A172 (cell line): ENCODE results near the gene IL9R. TPM values are rescaled to one million over a fixed set of nuclear protein-coding genes. Genes with fewer than 3 reads are reported as not detected.
"Not testable (repeated sequence)": the region's sequence is repeated elsewhere in the genome, so short reads cannot be mapped to it uniquely, and the experiment has no call there.

Source experiments
- DNase-seq: peaks from one replicate; pipeline ENCODE4 v3.0.0-alpha.2; 2015; ENCODE audit warnings: low spot score
- total RNA-seq: library from RNA; depleted of rRNA; stranded (reverse); fragments of >200 nt; shearing (Covaris generic); gene quantifications from 2 replicates; pipeline ENCODE4 v1.2.3, GENCODE V29; 2014

IL9R gene
- total RNA-seq, 1 experiment from 2014 or later = not detected

DNA sequence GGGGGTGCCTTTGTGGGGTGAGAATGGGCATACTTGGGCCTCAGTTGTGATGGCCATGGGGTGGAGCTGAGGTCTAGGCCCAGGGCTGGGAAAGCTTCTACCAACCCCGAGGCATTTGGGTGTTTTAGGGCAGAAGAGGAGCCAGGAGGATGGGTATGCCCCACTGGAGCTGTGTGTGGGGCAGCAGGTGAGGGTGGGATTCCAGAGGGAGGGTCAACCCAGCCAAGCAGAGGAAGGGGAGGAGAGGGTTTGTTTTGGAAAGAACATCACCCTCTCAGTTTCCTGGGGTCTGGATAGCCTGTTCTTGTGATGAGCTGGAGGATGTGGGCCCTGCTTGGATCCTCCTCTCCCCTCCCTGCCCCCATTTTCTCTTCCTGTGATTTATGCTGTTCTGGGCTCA lies 620 bp downstream of the IL9R start:
- no peak for DNase-seq

DNA sequence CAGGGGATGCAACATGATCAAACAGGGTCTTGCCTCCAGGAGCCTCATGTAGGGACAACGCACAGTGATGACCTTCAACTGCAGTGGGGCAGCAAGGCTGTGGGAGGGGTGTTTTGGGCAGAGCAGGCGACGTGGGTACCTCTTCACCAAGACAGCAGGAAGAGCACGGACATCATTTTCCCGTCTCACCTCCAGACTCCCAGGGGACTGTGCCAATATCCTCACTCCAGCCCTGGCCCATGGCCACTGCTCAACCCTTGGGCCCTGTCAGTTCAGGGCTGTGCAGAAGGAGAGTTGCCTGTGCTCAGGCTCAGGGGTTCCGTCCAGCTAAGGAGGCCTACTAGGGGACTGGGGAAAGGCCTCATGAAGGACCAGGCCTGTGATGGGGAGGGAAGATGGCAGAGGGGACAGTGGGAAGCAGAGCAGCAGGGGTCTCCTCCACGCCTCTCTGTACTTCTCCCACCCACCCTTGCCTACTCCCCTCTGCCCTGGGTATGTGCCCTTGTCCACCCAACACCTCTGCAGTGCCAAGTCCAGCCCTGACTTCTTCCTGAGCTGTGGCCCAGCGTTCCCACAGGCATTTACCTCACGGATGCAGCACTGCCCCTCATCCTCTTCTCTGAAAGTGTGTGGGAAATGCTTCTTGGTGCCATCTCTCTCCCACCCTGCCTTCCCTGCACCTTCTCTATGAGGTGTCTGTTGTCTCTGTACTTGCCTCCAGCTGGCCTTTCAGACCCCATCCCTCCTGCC lies 1.4 kb downstream of the IL9R start:
- no peak for DNase-seq

DNA sequence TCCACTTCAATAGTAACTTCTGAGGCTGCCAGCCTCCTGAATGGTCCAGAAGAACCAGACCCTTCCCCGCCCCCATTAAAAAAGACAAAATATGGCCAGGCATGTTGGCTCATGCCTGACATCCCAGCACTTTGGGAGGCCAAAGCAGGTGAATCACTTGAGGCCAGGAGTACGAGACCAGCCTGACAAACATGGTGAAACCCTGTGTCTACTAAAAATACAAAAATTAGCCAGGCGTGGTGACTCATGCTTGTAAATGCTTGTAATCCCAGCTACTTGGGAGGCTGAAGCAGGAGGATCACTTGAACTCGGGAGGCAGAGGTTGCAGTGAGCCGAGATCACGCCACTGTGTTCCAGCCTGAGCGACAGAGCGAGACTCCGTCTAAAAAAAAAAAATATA lies 2.3 kb downstream of the IL9R start:
- DNase-seq = not testable (repeated sequence)

DNA sequence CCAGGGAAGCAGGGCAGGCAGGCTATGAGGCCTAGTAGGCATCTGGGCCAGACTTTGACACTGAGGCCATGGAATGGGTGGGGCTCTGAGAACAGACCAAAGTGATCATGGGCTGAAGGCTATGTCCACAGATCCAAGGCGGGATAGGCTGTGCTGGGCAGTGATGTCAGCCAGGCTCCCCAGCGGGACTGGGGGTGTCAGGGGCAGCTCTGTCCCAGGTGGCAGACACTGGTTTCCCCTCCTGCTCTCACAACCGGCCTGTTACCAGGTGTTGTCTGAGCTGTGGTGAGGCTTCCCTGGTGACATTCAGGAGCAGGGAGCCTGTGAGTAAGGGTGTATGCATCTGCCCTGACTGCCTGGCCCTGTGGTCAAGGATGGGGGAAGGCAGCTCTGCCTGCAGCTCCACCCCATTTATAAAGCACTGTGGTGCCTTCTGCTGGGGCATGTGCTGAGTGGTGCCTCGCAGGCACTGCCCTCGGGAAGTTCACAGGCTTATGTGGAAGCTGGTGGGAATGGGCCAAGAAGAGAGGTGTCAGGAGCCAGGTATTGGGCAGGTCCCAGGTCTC lies 2.9 kb downstream of the IL9R start:
- DNase-seq = no peak

DNA sequence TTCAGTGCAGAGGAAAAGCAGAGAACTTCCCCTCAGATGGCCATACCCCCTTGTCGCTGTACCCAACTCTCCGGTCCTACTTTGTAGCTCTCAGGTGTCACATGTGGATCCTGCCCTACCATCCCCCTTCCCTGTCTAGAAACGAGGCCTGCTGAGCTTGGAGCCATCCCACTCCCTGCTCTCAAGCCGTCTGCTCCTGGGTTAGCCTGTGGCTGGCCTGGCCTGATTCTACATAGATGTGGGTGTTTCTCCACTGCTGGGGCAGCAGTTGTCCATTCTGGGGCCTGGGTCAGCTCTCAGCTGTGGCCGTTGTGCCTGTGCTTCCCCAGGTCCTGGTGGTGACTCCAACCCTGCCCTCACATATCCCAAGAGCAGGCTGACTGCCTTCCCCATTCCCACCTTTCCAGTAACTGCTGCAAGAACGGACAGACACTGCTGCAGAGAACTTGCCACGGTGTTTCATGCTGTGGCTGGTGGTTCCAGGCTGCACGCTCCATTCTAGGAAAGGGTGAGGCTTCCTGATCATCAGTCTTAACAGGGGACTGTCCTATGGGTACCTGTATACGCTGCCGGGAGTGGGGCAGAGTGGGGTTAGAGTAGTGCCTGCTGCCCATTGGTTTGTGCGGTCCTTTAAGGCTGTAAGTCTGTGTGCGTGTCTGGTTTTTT lies 3.6 kb downstream of the IL9R start:
- no peak for DNase-seq

DNA sequence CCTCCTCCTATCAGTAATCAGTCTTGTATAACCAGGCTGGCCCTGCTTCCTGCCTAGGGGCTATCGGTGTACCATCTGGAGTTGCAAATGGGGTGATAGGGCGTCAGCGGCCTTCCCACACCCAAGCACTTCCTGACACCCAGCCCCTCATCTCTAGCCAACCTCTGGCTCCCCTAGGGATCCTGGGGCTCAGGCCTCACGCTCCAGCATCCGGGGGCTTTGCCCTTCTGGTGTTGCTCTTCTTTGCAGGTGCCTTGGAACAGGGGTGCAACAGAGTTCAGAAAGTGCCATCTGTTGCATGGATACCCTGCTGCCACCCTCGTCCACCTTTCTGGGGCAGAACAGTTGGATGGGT lies 4.1 kb downstream of the IL9R start:
- DNase-seq = no peak

DNA sequence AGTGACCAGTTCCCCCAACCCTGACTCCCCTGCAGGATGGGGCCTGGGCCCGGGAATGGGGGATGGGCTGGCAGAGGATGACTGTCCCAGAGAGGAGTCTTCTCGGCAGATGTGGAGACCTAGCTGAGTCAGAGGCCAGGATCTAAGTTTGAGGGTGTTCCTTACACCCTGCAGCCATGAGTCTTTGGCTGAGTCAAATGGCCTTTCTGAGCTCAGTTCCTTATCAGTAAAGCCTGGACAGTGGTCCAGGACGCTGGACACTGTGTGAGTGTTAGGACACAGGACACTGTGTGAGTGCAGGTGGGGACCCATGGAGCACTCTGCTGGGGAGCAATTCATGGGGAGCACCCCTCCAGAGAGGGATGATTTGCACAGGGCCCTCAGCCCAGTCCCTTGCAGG lies 5.0 kb downstream of the IL9R start:
- DNase-seq = no peak

DNA sequence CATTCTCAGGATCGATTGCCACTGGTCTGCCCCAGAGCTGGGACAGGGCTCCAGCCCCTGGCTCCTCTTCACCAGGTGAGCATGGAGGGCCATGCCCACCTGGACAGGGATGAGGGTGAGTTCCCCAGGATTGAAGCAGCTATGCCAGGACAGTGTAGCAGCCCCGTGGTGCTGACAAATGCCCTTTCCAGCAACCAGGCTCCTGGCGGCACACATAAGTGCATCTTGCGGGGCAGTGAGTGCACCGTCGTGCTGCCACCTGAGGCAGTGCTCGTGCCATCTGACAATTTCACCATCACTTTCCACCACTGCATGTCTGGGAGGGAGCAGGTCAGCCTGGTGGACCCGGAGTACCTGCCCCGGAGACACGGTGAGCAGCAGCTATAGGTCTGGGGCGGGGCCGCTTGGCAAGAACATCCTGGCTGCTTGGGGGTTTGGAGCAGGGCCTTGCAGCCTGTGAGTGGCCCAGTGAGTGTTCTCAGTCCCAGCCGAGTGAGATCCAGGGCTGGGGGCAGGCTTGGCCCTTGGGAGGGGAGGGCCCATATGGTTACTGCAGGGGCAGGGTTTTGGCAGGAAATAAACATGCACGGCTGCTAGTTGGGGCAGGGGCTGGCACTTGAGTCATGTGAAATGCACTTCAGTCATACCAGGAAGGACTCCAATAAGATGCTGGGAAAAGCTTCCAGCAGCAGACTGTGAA lies 6.1 kb downstream of the IL9R start:
- no peak for DNase-seq

DNA sequence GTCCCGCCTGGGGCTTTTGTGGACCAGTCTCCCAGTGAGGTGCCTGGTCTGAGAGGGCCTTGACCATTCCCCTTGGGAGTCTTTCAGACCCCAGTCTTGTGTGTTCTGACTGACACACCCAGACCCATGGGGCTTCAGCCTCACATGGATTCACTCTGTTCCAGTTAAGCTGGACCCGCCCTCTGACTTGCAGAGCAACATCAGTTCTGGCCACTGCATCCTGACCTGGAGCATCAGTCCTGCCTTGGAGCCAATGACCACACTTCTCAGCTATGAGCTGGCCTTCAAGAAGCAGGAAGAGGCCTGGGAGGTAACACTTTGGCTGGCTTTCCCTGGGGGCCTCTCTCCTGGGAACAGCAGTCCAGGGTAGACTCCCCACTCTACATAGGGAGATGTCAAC lies 6.8 kb downstream of the IL9R start:
- no peak for DNase-seq

DNA sequence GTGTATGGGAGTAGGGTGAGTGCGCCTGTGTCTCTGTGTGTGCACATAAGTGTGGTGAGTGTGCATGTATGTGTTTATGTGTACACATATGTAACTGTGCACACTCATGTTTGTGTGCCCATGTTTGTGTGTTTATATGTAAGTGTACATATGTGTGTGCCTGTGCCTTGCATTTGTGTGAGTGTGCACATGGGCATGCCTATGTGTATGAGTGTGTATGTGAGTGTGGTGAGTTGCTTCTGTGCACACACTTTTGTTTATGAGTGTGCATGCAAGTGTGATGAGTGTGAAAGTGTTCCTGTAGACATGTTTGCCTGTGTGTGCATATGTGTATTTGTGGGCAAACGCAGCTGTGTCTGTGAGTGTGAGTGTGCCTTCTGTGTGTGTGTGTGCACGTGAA lies 7.2 kb downstream of the IL9R start:
- DNase-seq = no peak

DNA sequence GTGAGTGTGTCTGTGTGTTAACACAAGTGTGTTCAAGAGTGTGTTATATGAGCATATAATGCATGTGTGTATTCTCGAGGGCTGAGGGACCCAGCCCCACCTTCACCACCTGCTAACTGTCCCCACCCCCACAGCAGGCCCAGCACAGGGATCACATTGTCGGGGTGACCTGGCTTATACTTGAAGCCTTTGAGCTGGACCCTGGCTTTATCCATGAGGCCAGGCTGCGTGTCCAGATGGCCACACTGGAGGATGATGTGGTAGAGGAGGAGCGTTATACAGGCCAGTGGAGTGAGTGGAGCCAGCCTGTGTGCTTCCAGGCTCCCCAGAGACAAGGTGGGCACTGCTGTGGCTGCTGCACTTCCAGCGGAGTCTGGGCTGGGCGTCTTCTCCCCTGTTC lies 7.6 kb downstream of the IL9R start:
- DNase-seq = no peak

DNA sequence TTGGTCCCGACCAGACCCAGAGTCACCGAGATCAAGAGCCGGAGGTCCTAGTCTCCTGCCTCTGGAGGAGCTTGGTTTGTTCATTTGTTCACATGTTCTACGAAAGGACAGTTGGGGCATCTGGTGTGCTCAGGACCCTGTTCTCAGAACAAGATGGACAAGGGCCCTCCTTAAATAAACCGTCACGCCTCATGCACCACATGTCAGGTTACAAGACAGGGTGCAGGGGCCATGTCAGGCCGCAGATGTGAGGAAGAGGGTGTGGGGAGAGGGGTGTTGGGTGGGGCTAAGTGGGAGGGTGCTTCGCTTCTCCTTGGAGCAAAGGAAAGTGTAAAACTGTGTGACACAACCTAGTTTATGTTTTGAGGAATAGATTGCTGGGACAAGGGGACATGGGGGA lies 9.0 kb downstream of the IL9R start:
- DNase-seq = not testable (repeated sequence)

DNA sequence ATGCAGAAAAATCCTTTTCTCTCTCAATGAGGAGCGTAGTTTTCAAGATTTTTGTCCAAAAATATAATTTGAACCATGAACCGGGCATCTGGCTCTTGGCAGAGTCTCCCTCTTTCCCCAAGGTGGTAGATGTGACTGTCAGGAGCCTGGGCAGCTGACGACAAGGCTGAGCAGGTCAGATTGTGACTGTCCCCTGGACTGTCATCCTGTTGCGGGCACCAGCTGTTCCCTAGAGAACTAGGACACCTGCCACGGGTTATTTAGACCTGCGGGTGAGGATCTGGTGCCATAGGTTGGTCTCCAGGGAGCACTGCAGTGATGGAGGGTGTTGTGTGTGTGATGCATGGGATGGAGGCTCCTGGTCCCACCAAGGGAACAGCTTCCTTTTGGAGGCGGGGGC lies 10.9 kb downstream of the IL9R start:
- DNase-seq = not testable (repeated sequence)

DNA sequence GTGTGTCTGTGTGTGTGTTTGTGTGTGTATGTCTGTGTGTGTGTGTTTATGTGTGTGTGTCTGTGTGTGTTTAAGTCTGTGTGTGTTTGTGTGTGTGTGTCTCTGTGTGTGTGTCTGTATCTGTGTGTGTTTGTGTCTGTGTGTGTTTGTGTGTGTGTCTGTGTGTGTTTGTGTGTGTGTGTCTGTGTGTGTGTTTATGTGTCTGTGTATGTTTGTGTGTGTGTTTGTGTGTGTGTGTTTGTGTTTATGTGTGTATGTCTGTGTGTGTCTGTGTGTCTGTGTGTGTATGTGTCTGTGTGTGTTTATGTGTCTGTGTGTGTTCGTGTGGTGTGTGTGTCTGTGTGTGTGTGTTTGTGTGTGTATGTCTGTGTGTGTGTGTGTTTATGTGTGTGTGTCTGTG lies 11.4 kb downstream of the IL9R start:
- DNase-seq = no peak

DNA sequence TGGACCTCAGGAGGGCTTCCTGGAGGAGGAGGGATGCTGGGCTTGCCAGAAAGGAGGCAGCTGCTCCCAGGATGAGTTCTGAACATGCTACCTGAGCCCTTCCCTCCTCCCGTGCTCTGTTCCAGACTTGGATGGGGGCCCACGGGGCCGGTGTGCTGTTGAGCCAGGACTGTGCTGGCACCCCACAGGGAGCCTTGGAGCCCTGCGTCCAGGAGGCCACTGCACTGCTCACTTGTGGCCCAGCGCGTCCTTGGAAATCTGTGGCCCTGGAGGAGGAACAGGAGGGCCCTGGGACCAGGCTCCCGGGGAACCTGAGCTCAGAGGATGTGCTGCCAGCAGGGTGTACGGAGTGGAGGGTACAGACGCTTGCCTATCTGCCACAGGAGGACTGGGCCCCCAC lies 12.2 kb downstream of the IL9R start:
- not testable (repeated sequence) for DNase-seq

DNA sequence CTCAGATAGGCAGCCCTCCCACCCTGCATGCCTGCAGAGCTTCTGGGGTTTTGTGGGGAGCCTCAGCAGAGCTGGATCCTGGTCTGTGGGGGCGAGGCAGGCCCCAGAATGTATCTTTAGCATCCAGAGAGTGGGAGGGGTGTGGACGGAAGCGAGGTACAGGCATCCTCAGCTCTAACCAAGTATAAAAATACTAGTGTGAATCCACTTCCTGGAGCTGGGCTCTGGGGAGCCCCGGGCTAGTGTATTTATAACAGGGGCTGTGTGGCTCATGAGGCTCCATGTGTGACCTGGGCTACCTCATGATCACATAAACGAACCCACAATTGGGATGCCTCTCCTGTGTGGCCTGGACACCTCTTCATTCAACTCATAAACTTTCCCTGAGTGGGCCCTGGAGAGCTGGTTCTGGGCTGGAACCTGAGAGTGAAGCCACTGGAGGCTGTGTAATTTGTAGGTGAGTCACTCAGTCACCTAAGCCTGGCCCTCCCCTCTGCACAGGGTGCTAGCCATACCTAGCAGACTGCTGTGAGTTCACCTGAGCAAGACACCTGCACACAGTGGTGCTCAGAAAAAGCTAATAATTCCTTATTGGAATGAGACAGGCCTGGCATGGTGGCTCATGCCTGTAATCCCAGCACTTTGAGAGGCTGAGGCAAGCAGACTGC lies 15.9 kb downstream of the IL9R start:
- DNase-seq = not testable (repeated sequence)

DNA sequence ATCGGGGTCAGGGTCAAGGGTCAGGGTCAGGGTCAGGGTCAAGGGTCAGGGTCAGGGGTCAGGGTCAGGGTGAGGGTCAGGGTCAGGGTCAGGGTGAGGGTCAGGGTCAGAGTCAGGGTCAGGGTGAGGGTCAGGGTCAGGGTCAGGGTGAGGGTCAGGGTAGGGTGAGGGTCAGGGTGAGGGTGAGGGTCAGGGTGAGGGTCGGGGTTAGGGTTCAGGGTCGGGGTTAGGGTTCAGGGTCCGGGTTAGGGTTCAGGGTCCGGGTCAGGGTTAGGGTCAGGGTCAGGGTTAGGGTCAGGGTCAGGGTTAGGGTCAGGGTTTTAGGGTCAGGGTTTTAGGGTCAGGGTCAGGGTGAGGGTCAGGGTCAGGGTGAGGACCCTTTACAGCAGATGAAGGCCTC lies 22.4 kb downstream of the IL9R start:
- not testable (repeated sequence) for DNase-seq

DNA sequence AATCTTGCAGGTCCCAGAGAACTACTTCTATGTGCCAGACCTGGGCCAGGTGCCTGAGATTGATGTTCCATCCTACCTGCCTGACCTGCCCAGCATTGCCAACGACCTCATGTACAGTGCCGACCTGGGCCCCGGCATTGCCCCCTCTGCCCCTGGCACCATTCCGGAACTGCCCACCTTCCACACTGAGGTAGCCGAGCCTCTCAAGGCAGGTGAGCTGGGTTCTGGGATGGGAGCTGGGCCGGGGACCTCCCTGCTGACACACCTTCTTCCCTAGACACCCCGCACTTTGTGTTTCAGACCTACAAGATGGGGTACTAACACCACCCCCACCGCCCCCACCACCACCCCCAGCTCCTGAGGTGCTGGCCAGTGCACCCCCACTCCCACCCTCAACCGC lies 25.5 kb downstream of the IL9R start:
- DNase-seq = not testable (repeated sequence)

DNA sequence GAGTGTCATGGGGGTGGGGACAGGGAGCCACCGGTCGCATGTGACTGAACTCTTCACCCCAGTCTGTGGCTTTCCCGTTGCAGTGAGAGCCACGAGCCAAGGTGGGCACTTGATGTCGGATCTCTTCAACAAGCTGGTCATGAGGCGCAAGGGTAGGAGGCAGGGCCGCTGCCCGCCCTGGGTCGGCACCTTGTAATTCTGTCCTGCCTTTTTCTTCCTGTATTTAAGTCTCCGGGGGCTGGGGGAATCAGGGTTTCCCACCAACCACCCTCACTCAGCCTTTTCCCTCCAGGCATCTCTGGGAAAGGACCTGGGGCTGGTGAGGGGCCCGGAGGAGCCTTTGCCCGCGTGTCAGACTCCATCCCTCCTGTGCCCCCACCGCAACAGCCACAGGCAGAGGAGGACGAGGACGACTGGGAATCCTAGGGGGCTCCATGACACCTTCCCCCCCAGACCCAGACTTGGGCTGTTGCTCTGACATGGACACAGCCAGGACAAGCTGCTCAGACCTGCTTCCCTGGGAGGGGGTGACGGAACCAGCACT lies 27.5 kb downstream of the IL9R start:
- not testable (repeated sequence) for DNase-seq

DNA sequence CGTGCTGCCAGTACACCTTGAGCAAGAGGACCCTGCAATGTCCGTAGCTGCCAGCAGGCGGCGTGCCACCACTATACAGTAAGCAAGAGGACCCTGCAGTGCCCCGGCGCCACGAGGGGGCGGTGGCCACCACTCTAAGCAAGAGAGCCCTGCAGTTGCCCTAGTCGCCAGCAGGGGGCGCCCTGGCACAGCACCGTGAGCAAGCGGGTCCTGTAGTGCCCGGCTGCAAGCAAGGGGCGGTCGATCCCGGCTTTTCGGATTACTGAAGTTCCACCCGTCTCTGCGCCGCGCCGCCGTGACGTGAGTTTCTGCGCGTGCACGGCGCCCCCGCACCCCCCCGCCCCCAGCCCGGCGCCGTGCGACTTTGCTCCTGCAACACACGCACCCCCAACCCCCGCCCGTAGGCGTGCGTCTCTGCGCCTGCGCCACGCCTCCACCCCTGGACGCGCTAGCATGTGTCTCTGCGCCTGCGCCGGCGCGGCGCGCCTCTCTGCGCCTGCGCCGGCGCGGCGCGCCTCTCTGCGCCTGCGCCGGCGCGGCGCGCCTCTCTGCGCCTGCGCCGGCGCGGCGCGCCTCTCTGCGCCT lies 31.2 kb downstream of the IL9R start:
- not testable (repeated sequence) for DNase-seq

DNA sequence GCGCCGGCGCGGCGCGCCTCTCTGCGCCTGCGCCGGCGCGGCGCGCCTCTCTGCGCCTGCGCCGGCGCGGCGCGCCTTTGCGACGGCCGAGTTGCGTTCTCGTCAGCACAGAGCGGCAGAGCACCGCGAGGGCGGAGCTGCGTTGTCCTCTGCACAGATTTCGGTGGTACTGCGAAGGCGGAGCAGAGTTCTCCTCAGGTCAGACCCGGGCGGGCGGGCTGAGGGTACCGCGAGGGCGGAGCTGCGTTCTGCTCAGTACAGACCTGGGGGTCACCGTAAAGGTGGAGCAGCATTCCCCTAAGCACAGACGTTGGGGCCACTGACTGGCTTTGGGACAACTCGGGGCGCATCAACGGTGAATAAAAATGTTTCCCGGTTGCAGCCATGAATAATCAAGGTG lies 31.8 kb downstream of the IL9R start:
- DNase-seq = not testable (repeated sequence)
